ENCODE results near the gene PTPRG.

PTPRG gene

DNA sequence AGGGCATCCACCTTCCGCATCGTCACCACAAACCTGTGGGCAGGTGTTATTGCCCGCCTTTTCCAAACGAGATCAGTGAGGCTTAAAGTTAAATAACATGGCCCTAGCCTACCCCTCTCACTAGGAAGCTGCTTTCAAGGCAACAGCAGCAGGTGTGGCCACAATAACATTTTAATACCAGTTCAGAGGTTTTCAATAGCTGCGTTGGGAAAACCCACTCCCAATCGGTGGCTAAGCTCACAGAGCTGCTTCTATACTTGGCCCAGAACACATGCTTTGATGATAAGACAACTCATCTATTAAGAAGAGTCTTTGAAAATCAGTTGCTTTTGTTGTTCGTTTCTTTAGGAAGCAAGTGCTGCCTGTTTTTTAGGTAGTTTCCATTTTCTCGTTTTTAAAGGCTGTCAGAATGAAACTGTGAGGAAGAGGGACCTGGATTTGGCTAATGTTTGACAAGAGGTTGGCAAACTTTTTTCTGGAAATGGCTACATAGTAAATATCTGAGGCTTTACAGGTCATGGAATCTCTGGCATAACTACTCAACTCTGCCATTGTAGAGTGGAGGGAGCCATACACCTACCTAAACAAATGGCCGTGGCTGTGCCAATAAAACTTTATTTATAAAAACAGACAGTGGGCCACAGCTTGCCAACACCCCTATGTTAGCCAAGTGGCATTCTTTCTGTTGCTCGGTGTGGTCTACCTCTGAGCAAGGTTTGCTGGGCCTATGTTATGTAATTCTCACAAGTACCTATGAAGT is 632.4 kb downstream of the PTPRG start:
- H3K4me3 ChIP-seq (ENCODE audit: low read depth, low read length): no peak overlapping the region
- no peaks in the 10 kb centered on the region for H3K4me1 ChIP-seq
- no peak overlapping the region for H3K9ac ChIP-seq
- no peak for TF ChIP-seq CTCF (IDR thresholded peaks at IDR 0.05)
- no peaks in the 10 kb centered on the region for H3K9me3 ChIP-seq (ENCODE audit: control insufficient read depth, low read length)
- H3K36me3 ChIP-seq (ENCODE audit: control insufficient read depth, insufficient read depth, low read length): no peaks in the 10 kb centered on the region
- H3K27ac ChIP-seq: no peak overlapping the region
- H2AFZ ChIP-seq: no peak overlapping the region
- H3K27me3 ChIP-seq (ENCODE audit: control insufficient read depth, insufficient read depth, low read length): no peaks in the 10 kb centered on the region
- no peaks in the 10 kb centered on the region for H3K79me2 ChIP-seq
- no peak overlapping the region for H3K4me2 ChIP-seq (ENCODE audit: low read length)

- Histone ChIP-seq H3K4me2 (ENCODE audit: low read length) (no peak overlapping the region), H3K79me2 (peaks cover 4% of the 10 kb centered on the region), H3K4me3 (ENCODE audit: low read depth, low read length) (no peak overlapping the region), H3K27ac (no peak overlapping the region), H3K9ac (no peak overlapping the region), H3K36me3 (ENCODE audit: control insufficient read depth, insufficient read depth, low read length) (no peaks in the 10 kb centered on the region), H2AFZ (no peak overlapping the region), H3K27me3 (ENCODE audit: control insufficient read depth, insufficient read depth, low read length) (no peaks in the 10 kb centered on the region), H3K9me3 (ENCODE audit: control insufficient read depth, low read length) (no peaks in the 10 kb centered on the region), H3K4me1 (no peaks in the 10 kb centered on the region)
- no peak for TF ChIP-seq CTCF (IDR thresholded peaks at IDR 0.05)
These were observed 636.1 kb downstream of the PTPRG start for GRCh38 chr3:62197350-62198012.

GRCh38 chr3:62199126-62199525 is 637.8 kb downstream of the PTPRG start:
- Histone ChIP-seq H3K27me3 (ENCODE audit: control insufficient read depth, insufficient read depth, low read length) (no peaks in the 10 kb centered on the region), H3K36me3 (ENCODE audit: control insufficient read depth, insufficient read depth, low read length) (no peaks in the 10 kb centered on the region), H3K4me1 (no peaks in the 10 kb centered on the region), H3K79me2 (peaks cover 4% of the 10 kb centered on the region), H3K9ac (no peak overlapping the region), H3K9me3 (ENCODE audit: control insufficient read depth, low read length) (no peaks in the 10 kb centered on the region), H2AFZ (no peak overlapping the region), H3K4me2 (ENCODE audit: low read length) (no peak overlapping the region), H3K27ac (no peak overlapping the region), H3K4me3 (ENCODE audit: low read depth, low read length) (no peak overlapping the region)
- no peak for TF ChIP-seq CTCF (IDR thresholded peaks at IDR 0.05)

DNA sequence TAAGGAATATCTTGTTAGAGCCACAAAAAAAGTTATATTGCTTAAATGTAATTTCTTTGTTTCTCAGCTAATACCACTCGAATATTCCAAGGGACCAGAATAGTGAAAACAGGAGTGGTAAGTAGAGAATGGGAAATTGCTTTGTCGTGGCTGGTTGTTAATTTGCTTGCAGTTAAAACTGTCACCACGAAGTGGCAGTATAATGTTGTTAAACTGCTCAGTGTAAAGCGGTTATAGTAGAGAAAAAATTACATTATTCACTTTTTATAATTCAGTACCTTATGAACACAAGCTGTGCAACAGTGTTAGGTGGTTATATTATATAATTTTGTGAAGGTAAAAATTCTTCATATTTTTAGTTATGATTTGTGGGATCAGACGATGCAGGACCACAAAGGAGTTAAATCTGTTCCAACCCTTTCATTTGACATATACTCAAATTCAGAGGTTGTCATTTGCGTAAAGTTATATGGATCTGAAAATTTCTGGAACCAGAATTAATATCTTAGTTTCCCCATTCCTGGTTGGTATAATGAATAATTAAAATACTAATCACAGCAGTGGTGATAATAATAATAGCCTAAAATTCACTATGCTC is 640.2 kb downstream of the PTPRG start:
- no peak overlapping the region for H2AFZ ChIP-seq
- H3K79me2 ChIP-seq: peaks cover 4% of the 10 kb centered on the region
- no peaks in the 10 kb centered on the region for H3K4me1 ChIP-seq
- H3K27ac ChIP-seq: no peak overlapping the region
- no peak overlapping the region for H3K4me3 ChIP-seq (ENCODE audit: low read depth, low read length)
- H3K4me2 ChIP-seq (ENCODE audit: low read length): no peak overlapping the region
- no peaks in the 10 kb centered on the region for H3K36me3 ChIP-seq (ENCODE audit: control insufficient read depth, insufficient read depth, low read length)
- no peaks in the 10 kb centered on the region for H3K27me3 ChIP-seq (ENCODE audit: control insufficient read depth, insufficient read depth, low read length)
- no peak overlapping the region for H3K9ac ChIP-seq
- H3K9me3 ChIP-seq (ENCODE audit: control insufficient read depth, low read length): no peaks in the 10 kb centered on the region
- peak; percentile 32 for TF ChIP-seq CTCF (IDR thresholded peaks at IDR 0.05)

Measured in parathyroid adenoma (tissue), 2 donors.